Tibial nerve (tissue), 4 donors: ENCODE results near the gene CNTLN.
"Not testable (repeated sequence)": the region's sequence is repeated elsewhere in the genome, so short reads cannot be mapped to it uniquely, and the experiment has no call there.

ENCODE experiments used
- EP300 ChIP-seq, 2 donors: sonication (generic); formaldehyde crosslinking; IDR thresholded peaks; one replicate each; pipeline ENCODE4 v1.6.1; 2017; ENCODE audit warnings: antibody characterized with exemption in 2 of 2, mild to moderate bottlenecking in 1 of 2
- POLR2A ChIP-seq, 2 donors: fragments of 450-650 bp; IDR thresholded peaks; one replicate each; pipeline ENCODE4 v1.6.1; 2017; ENCODE audit warnings: antibody characterized with exemption in 2 of 2, mild to moderate bottlenecking in 2 of 2, moderate library complexity in 2 of 2
- TF ChIP-seq, protein P1 (sequence below), 5 experiments: fragments of 200-600 bp in 3 of 5; fragments of 450-650 bp in 2 of 5; sonication (generic) in 3 of 5; IDR thresholded peaks; one replicate each; pipeline ENCODE4 v1.5.1; 2016 to 2019; ENCODE audit warnings: antibody characterized with exemption in 5 of 5, mild to moderate bottlenecking in 3 of 5, moderate library complexity in 2 of 5

DNA sequence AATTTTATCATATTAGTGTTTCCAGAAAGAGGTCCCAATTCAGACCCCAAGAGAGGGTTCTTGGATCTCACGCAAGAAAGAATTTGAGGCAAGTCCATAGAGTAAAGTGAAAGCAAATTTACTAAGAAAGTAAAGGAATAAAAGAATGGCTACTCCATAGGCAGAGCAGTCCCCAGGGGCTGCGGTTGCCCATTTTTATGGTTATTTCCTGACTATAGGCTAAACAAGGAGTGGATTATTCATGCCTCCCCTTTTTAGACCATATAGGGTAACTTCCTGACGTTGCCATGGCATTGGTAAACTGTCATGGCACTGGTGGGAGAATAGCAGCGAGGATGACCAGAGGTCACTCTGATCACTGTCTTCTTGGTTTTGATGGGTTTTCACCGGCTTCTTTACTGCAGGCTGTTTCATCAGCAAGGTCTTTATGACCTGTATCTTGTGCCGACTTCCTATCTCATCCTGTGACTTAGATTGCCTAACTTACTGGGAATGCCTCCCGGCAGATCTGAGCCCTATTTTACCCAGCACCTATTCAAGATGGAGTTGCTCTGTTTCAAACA lies 262.4 kb downstream of the CNTLN start:
- TF ChIP-seq, protein P1, sequence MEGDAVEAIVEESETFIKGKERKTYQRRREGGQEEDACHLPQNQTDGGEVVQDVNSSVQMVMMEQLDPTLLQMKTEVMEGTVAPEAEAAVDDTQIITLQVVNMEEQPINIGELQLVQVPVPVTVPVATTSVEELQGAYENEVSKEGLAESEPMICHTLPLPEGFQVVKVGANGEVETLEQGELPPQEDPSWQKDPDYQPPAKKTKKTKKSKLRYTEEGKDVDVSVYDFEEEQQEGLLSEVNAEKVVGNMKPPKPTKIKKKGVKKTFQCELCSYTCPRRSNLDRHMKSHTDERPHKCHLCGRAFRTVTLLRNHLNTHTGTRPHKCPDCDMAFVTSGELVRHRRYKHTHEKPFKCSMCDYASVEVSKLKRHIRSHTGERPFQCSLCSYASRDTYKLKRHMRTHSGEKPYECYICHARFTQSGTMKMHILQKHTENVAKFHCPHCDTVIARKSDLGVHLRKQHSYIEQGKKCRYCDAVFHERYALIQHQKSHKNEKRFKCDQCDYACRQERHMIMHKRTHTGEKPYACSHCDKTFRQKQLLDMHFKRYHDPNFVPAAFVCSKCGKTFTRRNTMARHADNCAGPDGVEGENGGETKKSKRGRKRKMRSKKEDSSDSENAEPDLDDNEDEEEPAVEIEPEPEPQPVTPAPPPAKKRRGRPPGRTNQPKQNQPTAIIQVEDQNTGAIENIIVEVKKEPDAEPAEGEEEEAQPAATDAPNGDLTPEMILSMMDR (IDR thresholded peaks at IDR 0.05): not testable (repeated sequence)
- not testable (repeated sequence) for TF ChIP-seq EP300, POLR2A (IDR thresholded peaks at IDR 0.05)
